ENCODE measurements around the gene CLCN6. TPM values are rescaled to one million over a fixed set of nuclear protein-coding genes. Genes with fewer than 3 reads are reported as not detected.

The CLCN6 gene
- total and polyA plus RNA-seq, 2 donors (not counting 1 experiment from before 2014, with no cell fraction given), result 35.0 to 99.8 TPM

GRCh38 chr1:11782127-11782708 is 23.8 kb upstream of the CLCN6 start:
- Histone ChIP-seq H3K9me3 (ENCODE audit: control extremely low read depth in 1 of 3, control insufficient read depth in 2 of 3, insufficient read depth in 1 of 3, low read length in 2 of 3) (no peaks in the 10 kb centered on the region), H3K27ac (ENCODE audit: low read length in 2 of 2) (no peak overlapping the region), H3K4me2 (replicated peaks; ENCODE audit: low read depth, low read length, poor library complexity, severe bottlenecking) (no peak overlapping the region), H3K36me3 (replicated peaks in 1 of 2; ENCODE audit: control extremely low read depth in 1 of 2, control insufficient read depth in 1 of 2, extremely low read depth in 1 of 2, insufficient read depth in 2 of 2, low read length in 1 of 2) (no peaks in the 10 kb centered on the region), H3K79me2 (ENCODE audit: control insufficient read depth, insufficient read depth, low read length) (no peaks in the 10 kb centered on the region), H3K4me1 (ENCODE audit: control insufficient read depth in 2 of 2, insufficient read depth in 2 of 2, low read length in 2 of 2) (peaks cover 19 to 23% of the 10 kb centered on the region in 2 donors), H4K20me1 (ENCODE audit: control insufficient read depth, insufficient read depth, low read length, poor library complexity, severe bottlenecking) (no peaks in the 10 kb centered on the region), H3K9ac (ENCODE audit: low read length) (no peak overlapping the region), H3K27me3 (replicated peaks in 1 of 4; ENCODE audit: control extremely low read depth in 1 of 4, control insufficient read depth in 3 of 4, insufficient read depth in 4 of 4, low read length in 3 of 4) (no peaks in the 10 kb centered on the region), H2AFZ (ENCODE audit: insufficient read depth, low read depth, low read length, poor library complexity, severe bottlenecking) (no peak overlapping the region), H3K4me3 (ENCODE audit: control extremely low read depth in 1 of 5, extremely low read depth in 1 of 5, insufficient read depth in 1 of 5, low read depth in 2 of 5, low read length in 4 of 5) (no peak overlapping the region)
- Mint-ChIP-seq H3K27ac (no peak overlapping the region), H3K9me3 (ENCODE audit: insufficient read depth) (no peaks in the 10 kb centered on the region), H3K4me1 (peaks cover 26% of the 10 kb centered on the region), H3K27me3 (no peaks in the 10 kb centered on the region), H3K4me3 (no peak overlapping the region)
- ATAC-seq (ENCODE audit: low read depth), result no peak
- CTCF ChIA-PET, result interaction anchor here (0.7 to 1.1 kb wide), 2 partner anchors 110 to 1650 kb away, joined by 3 to 4 read pairs; no protein-coding TSS in a partner anchor
- intact Hi-C loops (cut with micrococcal nuclease), result no loop called here
- no peak for TF ChIP-seq EZH2 (IDR thresholded peaks at IDR 0.05; ENCODE audit: borderline replicate concordance, insufficient read depth, low read depth, low read length, poor library complexity, severe bottlenecking)
- no peak for TF ChIP-seq CTCF (IDR thresholded peaks at IDR 0.05)
- POLR2A ChIA-PET, result no interaction called here
- no peak for DNase-seq
- WGBS (ENCODE audit: insufficient coverage), result 94% methylated on average over 2 of the region's 6 CpGs

- DNase-seq (no peak), ATAC-seq (ENCODE audit: low read depth) (no peak)
- Histone ChIP-seq H3K4me2 (replicated peaks; ENCODE audit: low read depth, low read length, poor library complexity, severe bottlenecking) (no peak overlapping the region), H3K79me2 (ENCODE audit: control insufficient read depth, insufficient read depth, low read length) (no peaks in the 10 kb centered on the region), H3K4me1 (ENCODE audit: control insufficient read depth in 2 of 2, insufficient read depth in 2 of 2, low read length in 2 of 2) (peaks cover 19 to 23% of the 10 kb centered on the region in 2 donors), H3K9ac (ENCODE audit: low read length) (no peak overlapping the region), H3K36me3 (replicated peaks in 1 of 2; ENCODE audit: control extremely low read depth in 1 of 2, control insufficient read depth in 1 of 2, extremely low read depth in 1 of 2, insufficient read depth in 2 of 2, low read length in 1 of 2) (no peaks in the 10 kb centered on the region), H3K4me3 (ENCODE audit: control extremely low read depth in 1 of 5, extremely low read depth in 1 of 5, insufficient read depth in 1 of 5, low read depth in 2 of 5, low read length in 4 of 5) (no peak overlapping the region), H3K9me3 (ENCODE audit: control extremely low read depth in 1 of 3, control insufficient read depth in 2 of 3, insufficient read depth in 1 of 3, low read length in 2 of 3) (no peaks in the 10 kb centered on the region), H2AFZ (ENCODE audit: insufficient read depth, low read depth, low read length, poor library complexity, severe bottlenecking) (no peak overlapping the region), H3K27ac (ENCODE audit: low read length in 2 of 2) (no peak overlapping the region), H3K27me3 (replicated peaks in 1 of 4; ENCODE audit: control extremely low read depth in 1 of 4, control insufficient read depth in 3 of 4, insufficient read depth in 4 of 4, low read length in 3 of 4) (no peaks in the 10 kb centered on the region), H4K20me1 (ENCODE audit: control insufficient read depth, insufficient read depth, low read length, poor library complexity, severe bottlenecking) (no peaks in the 10 kb centered on the region)
- 84% methylated on average over 6 of the region's 6 CpGs for WGBS (ENCODE audit: insufficient coverage)
- peak overlapping the region; percentile 26 for H3K27ac Mint-ChIP-seq
- no peaks in the 10 kb centered on the region for H3K9me3 Mint-ChIP-seq (ENCODE audit: insufficient read depth)
- no peak overlapping the region for H3K4me3 Mint-ChIP-seq
- no peaks in the 10 kb centered on the region for H3K27me3 Mint-ChIP-seq
- intact Hi-C loops (cut with micrococcal nuclease), result no loop called here
- POLR2A ChIA-PET, result no interaction called here
- CTCF ChIA-PET, result no interaction called here
- H3K4me1 Mint-ChIP-seq, result peaks cover 26% of the 10 kb centered on the region
- no peak for TF ChIP-seq EZH2 (IDR thresholded peaks at IDR 0.05; ENCODE audit: borderline replicate concordance, insufficient read depth, low read depth, low read length, poor library complexity, severe bottlenecking)
- TF ChIP-seq CTCF (IDR thresholded peaks at IDR 0.05), result no peak
Measured at GRCh38 chr1:11783556-11783955, 22.4 kb upstream of the CLCN6 start.

Data from B cell (primary cell).